GM18505 (cell line): Measurements from ENCODE around the gene DNAJC15.
"Not testable (repeated sequence)": the region's sequence is repeated elsewhere in the genome, so short reads cannot be mapped to it uniquely, and the experiment has no call there.

Experiments used
- ATAC-seq: cut with Tn5 transposase; IDR thresholded peaks from one replicate; pipeline ENCODE4 v1.9.1; 2021; ENCODE audit not compliant: unreplicated experiment
- POLR2A ChIP-seq: IDR thresholded peaks from 4 replicates; pipeline ENCODE4 v1.6.1; 2011; ENCODE audit warnings: borderline replicate concordance; ENCODE audit not compliant: insufficient read depth, insufficient read length; ENCODE audit errors: extremely low read depth

Gene DNAJC15

GRCh38 chr13:43042410-43042921 is 19.1 kb downstream of the DNAJC15 start:
- TF ChIP-seq POLR2A = no peak
- ATAC-seq = no peak

DNA sequence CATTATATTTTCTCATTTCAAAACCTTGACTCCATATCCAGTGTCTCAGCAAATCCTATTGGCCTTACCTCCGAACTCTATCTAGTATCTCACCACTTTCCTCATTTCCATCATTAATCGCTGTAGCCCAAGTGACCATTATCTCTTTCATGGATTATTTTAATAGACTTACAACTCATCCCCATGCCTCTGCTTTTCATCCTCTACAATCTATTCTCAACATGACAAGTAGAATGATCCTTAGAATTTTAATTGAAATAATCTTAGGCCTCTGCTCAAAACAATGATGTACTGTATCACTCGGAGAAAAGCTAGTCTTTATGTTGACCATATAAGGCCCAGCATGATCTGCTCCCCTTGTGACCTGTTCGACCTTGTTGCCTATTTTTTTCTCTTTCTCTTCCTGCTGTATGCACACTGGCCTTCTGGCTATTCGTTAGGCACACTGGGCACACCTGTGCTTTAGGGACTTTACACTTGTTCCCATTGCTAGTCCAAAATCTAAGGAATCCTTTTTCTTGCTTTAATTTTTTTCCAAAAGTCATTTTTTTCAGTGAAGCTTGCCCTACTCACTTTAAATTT is 21.4 kb downstream of the DNAJC15 start:
- ATAC-seq = no peak

DNA sequence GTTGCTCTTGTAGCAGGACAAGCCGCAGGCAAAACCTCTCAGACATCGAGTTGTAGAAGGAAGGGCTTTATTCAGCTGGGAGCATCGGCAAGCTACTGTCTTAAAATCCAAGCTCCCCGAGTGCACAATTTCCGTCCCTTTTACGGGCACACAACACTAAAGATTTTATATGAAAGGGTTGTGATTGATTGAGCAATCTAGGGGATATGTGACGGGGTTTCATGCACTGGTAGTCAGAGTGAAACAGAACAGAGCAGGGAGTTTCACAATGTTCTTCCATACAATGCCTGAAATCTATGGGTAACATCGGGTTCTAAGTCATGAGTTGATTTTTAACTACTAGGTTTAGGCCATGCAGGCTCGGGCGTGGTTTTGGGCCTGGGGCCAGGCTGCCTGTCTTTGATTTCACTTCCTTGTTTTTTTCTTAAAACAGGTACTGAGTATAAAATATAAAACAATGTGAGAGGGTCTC is 22.0 kb downstream of the DNAJC15 start:
- not testable (repeated sequence) for ATAC-seq

More for the DNA sequence above, 21.4 kb downstream of the DNAJC15 start:
- no peak for TF ChIP-seq POLR2A

DNA sequence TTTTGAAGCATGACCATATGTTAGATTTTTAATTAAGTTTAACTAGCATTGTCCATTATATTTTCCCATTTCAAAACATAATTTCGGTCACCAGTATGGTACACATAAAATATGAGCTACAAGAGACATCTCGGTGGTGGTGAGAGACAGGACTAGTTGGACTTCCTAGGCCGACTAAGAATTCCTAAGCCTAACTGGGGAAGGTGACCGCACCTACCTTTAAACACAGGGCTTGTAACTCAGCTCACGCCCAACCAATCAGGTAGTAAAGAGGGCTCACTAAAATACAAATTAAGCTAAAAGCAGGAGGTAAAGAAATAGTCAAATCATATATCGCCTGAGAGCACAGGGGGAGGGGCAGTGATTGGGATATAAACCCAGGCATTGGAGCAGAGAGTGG is 22.9 kb downstream of the DNAJC15 start:
- ATAC-seq = no peak
- TF ChIP-seq POLR2A = no peak

DNA sequence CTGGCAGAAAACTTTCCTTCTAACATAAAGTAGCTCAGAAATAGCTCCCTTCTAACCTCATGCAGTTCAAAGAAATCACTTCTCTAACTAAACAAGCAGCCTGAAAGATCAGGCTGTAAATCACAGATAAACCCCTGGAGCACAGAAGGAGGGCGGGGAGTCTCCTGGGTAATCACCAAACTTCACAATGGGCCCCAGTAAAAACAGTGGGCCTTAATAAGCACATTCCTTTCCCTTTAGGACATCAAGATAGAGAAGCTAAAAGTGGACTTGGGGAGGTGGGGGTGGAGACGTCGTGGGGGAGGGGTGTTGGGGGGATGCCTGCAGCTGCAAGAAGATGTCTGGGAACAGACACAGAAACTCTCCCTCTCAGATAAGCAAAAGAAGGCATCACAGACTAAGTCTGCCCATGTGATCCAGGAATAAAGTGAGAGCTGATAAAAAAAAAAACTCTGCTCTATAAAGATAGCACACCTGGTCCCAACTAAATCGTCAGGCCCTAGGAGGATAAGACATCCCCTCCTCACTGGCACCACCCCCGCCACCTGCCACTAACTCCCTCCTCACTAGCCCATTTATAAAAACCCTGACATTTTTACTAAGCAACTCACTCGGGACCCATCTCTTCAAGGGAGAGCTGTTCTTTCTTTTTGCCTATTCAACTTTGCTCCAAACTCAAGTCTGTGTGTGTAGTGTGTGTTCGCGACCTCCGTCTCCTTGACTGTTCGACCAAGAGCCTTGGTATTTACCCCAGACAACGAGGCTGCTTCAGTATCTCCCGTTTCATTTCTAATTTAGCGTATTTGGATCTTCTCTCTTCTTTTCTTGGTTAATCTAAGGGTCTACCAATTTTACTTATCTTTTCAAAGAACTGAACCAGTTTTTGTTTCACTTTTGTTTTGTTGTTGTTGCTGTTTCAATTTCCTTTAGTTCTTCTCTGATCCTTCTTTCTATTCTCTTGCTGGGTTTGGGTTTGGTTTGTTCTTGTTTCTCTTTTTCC is 31.7 kb downstream of the DNAJC15 start:
- ATAC-seq = peak; percentile 47
- TF ChIP-seq POLR2A = no peak

DNA sequence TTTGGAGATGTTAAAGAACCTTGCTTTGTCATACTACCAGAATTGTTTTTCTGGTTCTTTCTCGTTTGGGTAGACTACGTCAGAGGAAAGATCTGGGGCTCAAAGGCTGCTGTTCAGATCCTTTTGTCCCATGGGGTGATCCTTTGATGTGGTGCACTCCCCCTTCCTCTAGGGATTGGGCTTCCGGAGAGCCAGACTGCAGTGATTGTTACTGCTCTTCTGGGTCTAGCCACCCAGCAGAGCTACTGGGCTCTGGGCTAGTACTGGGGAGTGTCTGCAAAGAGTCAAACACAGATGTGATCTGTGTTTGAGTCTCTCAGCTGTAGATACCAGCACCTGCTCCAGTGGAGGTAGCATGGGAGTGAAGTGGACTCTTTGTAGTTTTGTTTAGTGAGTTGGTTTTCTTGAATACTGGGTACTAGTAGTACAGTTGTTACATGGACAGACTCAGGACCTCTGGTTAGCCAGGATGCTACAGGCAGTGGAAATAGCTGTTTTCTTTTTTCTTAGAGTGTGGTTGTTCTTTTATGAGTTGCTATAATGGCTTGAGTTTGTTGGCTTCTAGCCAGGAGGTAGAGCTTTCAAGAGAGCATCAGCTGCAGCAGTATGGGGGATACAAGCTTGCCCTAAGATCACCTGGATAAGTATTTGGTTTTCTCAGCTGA is 34.4 kb downstream of the DNAJC15 start:
- no peak for ATAC-seq
- TF ChIP-seq POLR2A = no peak

GRCh38 chr13:43058318-43058674 is 34.9 kb downstream of the DNAJC15 start:
- no peak for TF ChIP-seq POLR2A
- ATAC-seq = no peak

DNA sequence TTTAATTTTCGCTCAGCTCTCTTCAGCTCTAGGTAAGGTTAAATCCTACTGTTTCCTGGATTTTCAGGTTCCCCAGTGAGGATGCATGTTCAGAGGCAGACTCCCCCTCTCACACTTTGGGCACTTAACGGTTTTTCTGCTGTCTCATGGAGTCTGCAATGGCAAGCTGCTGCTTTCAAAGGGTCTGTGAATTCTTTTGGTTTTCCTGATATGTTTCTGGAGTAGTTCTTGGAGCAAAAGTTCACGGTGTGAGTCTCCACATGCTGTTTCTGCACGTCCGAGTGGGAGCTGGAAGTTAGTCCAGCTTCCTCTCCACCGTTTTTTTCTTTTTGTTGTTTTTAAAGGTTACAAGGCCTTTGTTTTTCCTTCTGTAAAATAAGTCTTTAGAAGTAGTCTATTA is 35.4 kb downstream of the DNAJC15 start:
- no peak for TF ChIP-seq POLR2A
- no peak for ATAC-seq

DNA sequence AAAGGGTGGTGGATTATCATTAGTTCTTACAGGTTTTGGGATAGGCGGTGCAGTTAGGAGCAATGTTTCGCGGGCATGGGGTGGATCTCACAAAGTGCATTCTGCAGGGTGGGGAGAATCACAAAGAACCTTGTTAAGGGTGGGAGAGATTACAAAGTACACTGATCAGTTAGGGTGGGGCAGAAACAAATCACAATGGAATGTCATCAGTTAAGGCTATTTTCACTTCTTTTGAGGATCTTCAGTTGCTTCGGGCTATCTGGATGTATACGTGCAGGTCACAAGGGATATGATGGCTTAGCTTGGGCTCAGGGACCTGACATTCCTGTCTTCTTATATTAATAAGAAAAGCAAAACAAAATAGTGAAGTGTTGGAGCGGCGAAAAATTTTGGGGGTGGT is 36.4 kb downstream of the DNAJC15 start:
- not testable (repeated sequence) for ATAC-seq

GRCh38 chr13:43060806-43061205 is 37.4 kb downstream of the DNAJC15 start:
- not testable (repeated sequence) for ATAC-seq

- ATAC-seq = no peak
Measured at GRCh38 chr13:43061496-43062280, 38.3 kb downstream of the DNAJC15 start.

DNA sequence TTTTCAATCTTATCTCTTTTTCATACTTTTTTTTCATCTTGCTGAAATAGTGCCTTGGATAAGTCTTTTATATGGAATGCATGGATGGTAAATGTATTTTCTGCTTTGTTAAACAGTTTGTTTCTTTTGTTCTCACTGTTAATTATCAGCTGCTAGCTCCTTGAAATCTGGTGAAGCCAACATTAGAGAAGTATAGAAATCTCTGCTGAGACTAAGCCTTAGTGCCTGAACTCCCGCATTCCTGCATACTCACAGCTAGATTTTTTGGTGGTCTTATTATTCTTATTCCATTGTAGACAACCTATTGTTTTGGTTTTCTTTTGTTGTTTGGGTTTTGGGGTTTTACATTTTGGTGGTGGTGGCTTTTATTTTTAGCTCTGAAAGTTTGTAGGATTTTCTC is 48.4 kb downstream of the DNAJC15 start:
- TF ChIP-seq POLR2A = no peak
- no peak for ATAC-seq

More at GRCh38 chr13:43061496-43062280, 38.3 kb downstream of the DNAJC15 start:
- no peak for TF ChIP-seq POLR2A

DNA sequence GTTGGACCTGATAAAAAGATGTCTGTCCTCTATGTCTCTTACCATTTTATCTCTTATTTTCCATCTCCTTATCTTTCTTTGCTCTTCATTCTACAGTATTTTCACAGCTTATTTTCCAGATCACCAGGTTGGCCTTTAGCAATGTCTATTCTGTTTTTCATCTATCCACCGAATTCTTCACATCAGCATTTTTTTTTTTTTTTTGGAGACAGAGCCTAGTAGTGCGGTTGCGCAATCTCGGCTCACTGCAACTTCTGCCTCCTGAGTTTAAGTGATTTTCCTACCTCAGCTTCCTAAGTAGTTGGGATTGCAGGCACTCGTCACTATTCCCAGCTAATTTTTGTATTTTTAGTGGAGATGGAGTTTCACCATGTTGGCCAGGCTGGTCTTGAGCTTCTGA is 49.0 kb downstream of the DNAJC15 start:
- no peak for TF ChIP-seq POLR2A

More for the DNA sequence above, 49.0 kb downstream of the DNAJC15 start:
- ATAC-seq = no peak
